Skin of body (tissue), 2 donors: ENCODE data around the gene ZNF593. TPM values are rescaled to one million over a fixed set of nuclear protein-coding genes. Genes with fewer than 3 reads are reported as not detected.

Source experiments
- DNase-seq: peaks from one replicate; lab custom pipeline; 2025; lab: John Stamatoyannopoulos, UW
- total RNA-seq: library from RNA; depleted of rRNA; stranded (reverse); fragments of >200 nt; gene quantifications from one replicate; pipeline ENCODE4 v1.2.3, GENCODE V29; 2014

The ZNF593 gene
- 10.0 TPM for total RNA-seq

DNA sequence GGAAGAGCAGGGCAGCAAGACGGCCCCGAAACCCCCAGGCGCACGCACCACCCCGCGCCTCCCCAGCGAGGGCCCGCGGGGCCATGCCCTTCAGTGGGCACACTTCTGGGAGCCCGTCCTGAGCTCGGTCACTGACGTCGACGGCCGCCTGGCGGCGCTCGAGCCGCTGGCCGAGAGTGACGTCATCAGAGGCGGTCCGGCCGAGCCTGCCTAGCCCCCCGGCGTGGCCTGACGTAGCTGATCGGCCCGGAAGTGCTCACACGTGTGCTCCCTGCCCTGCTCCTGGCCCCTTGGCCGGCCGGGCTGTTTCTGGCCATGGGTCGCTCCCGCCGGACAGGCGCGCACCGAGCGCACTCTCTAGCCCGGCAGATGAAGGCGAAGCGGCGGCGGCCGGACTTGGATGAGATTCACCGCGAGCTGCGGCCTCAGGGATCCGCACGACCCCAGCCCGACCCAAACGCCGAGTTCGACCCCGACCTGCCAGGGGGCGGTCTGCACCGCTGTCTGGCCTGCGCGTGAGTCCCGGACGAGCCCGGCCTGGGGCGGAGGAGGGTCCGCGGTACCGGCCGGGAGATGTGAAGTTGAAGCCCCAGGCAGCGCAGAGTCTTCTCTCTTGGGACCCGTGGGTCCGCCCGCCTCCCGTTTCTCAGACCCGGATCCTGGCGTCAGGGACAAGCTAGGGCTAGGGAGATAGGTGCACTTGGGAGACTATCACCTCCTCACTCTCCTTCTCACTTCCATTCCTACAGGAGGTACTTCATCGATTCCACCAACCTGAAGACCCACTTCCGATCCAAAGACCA is at the start of gene ZNF593:
ZNF593 (plus strand) TSS at position 240 of the 803 bp plus-strand sequence; CDS start at position 316, 76 bp downstream.
- peak; percentile 90 for DNase-seq

DNA sequence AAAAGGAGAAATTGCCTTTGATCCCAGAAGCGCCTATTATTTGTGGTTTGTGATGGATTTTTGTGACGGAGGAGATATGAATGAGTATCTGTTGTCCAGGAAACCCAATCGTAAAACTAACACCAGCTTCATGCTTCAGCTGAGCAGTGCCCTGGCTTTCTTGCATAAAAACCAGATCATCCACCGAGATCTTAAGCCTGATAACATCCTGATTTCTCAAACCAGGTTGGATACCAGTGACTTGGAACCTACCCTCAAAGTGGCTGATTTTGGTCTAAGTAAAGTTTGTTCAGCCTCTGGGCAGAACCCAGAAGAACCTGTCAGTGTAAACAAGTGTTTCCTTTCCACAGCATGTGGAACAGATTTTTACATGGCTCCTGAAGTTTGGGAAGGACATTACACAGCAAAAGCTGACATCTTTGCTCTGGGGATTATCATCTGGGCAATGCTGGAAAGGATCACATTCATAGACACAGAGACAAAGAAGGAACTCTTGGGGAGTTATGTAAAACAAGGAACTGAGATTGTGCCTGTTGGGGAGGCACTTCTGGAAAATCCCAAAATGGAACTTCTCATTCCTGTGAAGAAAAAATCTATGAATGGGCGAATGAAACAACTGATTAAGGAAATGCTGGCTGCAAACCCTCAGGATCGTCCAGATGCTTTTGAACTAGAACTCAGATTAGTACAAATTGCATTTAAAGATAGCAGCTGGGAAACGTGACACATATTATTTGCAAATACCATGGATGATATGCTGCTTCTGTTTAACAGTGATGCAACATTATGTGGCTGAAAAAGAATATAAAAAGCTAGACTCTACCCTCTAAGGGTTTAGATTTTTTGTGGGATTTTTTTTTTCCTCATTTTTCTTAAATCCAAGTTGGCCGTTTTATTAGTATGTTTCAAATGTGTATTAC is 47.6 kb upstream of the ZNF593 start:
- no peak for DNase-seq

DNA sequence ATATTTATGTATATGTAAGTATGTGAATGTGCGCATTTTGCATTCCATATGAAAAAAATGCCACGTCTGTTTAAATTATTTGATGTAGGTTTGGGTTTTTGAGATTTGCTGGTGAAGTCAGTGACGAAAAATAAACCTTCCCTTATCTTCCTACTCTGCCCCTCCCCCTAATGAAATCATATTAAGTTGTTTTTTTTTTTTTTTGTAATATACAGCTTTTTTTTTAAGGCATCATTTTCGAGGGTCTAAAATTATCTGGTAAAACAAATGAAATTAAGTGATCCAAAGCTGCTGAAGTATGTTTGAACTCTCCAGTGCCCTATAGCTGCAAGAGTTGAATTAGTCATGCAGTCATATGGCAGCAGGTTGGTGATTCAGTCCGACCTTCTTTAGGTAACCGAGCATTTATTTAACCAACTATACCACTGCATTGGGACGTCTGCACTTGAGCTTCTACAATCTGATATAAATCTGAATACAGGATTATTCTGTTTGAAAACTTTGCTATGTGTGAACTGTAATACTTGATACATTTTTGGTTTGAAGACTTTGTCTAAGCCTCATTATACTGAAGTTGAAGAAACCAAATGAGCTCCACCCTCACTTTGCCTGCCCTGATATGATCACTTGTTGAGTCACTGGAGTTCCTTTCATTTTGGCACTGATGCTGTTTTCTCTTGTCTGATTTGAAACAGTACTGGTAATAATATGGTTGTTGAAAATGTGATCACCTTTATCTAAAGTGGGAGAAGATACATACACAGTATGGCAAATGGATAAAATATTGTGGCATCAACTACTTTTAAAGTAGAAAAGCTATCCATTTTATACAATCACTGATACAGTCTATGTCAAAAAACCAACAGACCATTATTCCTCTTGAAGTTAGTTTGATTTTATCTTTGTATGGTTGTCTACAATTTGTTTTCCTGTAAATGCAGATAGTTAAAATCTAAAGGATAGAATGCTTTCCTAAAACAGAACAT is 46.4 kb upstream of the ZNF593 start:
- DNase-seq = no peak

GRCh38 chr1:26124418-26125331 is 45.0 kb upstream of the ZNF593 start:
- no peak for DNase-seq

GRCh38 chr1:26125382-26125781 is 44.3 kb upstream of the ZNF593 start:
- no peak for DNase-seq

DNA sequence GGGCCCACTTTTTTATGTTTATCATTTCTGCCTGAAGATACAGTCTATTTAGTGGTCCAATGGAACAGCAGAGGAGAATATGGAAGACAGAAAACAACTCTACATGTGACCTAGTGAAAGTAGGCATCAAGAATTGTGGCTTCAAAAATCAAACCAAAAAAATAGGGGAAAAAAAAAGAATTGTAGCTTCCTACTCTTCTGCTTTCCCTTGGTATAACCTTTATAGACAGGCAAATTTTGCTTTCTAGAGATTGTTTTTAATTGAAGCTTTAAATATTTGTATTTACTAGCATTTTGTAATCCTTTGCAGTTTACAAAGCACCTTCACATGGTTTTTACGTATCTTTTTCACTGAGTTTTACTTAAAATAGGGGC is 43.8 kb upstream of the ZNF593 start:
- no peak for DNase-seq

- no peak for DNase-seq
Observed at GRCh38 chr1:26126321-26127084, 43.2 kb upstream of the ZNF593 start.

DNA sequence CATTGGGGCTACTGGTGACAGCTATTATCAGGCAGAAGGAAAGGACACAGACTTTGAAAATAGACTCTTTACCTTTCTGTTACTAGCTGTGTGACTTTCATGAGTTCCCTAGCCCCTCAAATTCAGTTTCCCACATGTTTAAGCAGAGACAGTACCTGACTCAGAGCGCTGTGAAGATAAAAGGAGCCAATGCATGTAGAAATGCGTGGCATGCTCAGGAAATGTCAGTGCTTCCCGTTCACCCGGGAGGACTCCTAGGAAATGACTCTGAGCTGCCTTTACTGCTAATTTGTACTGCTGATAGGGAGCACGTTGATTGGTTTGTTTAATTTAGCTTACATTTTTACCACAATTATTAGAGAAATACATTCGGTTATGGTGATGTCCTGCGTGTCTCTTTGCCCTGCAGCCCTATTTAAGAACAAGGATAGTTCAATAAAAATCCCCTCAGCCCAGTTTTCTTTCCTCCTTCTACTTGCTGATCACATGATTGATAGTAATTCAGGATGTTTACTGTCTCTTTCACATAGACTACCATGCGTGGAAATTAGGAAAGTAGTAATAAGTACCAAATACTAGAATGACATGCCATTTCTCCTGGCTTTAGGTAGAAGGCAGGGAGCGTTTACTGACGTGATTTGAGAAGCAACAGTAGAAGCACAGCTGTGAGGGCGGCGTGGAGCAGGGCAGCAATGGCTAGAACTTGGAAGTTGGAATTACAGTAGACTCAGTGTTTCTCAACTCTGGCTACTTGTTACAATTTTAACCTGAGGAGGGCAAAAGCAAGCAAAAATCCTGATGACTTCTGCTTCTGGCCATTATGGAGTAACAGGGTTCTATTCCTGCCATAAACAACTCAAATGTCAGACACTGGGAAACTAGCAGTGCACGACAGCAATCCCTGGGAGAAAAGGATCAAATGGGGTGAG is 42.2 kb upstream of the ZNF593 start:
- DNase-seq = no peak

DNA sequence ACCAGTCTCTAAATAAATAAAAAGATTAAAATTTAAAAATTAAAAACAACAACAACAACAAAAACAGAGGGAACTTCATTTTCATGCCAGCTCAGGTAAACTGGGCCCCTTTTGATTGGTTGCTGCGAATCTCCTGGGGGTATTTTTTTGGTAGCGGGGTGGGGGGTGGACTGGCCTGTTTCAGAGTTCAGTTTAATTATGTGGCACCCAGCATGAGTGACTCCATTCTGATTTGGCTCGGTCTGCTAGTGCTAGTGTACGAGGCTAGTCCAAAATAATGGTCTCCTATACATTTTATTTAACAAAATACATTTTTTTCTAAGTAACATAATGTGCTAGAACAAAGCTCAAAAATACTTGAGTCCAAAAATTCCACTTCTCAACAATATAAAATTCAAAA is 39.9 kb upstream of the ZNF593 start:
- no peak for DNase-seq

DNA sequence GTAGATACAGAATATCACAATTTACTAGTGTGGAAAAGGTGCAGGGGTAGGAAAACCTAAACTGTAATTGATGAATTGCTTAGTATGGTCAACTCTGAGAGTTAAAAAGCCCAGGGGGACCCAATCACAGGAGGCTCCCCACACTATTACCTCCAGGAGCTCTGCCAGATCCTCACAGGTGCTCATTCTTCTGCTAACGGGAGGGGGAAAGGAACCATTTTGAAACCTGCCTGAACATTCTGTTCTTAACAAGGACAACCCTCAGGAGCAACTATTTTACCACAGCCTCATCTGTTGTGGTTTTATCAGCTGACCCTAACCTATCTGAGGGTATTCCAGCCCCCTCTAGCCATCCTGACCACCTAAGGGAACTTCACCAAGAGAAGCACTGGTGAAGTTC is 39.0 kb upstream of the ZNF593 start:
- DNase-seq = no peak

GRCh38 chr1:26132128-26132833 is 37.4 kb upstream of the ZNF593 start:
- no peak for DNase-seq

- no peak for DNase-seq
Observed at GRCh38 chr1:26132834-26133167, 36.9 kb upstream of the ZNF593 start.

- DNase-seq = no peak
Observed at GRCh38 chr1:26134466-26134865, 35.2 kb upstream of the ZNF593 start.

- DNase-seq = no peak
Observed at GRCh38 chr1:26138974-26139558, 30.6 kb upstream of the ZNF593 start.

DNA sequence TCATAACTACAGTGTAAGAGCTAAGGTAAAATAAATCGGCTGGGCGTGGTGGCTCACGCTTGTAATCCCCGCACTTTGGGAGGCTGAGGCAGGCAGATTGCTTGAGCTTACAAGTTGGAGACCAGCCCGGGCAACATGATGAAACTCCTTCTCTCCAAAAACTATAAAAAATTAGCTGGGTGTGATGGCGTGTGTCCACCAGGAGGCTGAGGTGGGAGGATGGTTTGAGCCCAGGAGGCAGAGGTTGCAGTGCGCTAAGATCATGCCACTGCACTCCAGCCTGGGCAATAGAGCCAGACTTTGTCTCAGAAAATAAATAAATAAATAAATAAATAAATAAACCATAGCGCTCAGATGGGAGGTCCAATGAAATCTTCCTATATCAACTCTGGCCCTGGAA is 27.5 kb upstream of the ZNF593 start:
- no peak for DNase-seq

GRCh38 chr1:26145041-26145959 is 24.4 kb upstream of the ZNF593 start:
- peak; percentile 34 for DNase-seq
